ENCODE results near the gene CLCA1. TPM values are rescaled to one million over a fixed set of nuclear protein-coding genes. Genes with fewer than 3 reads are reported as not detected.

Gene CLCA1
- total RNA-seq, 2 experiments from 2014 or later = not detected

DNA sequence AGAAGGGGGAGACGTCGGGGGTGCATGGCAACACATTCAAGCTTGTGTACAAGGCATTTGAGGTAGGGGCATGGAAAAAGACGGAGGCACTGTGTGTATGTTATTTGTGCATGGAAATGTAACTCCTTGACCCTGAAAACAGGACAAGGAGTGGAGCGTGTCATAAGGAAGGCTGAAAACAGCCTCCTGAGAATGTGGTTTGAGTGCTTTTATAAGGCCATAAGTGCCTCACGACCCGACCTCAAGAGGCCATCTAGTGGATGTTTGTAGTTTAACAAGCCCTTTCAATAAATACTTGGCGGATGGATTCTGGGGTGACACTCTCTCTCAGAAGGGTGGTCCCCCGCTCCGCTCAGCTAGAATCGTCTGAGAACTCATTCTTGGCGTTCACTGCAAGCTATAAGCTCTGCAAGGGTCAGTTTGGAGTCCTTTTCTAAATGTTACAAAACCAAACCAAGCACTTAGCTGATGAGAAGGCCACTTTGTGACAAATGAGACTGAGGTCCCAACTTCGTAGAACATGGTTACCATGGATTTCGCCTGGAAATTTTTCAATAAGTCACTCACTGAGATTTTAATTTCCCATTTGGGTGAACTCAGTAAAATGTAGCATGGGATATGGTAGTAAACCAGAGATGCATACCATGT is 39.3 kb downstream of the CLCA1 start:
- Mint-ChIP-seq H3K36me3 (ENCODE audit: low read depth) (no peaks in the 10 kb centered on the region), H3K9me3 (no peaks in the 10 kb centered on the region), H3K4me3 (no peak overlapping the region), H3K27me3 (ENCODE audit: low read depth) (peaks cover 3% of the 10 kb centered on the region), H3K27ac (no peak overlapping the region), H3K4me1 (ENCODE audit: low read depth) (peaks cover 3% of the 10 kb centered on the region)
- intact Hi-C loops (cut with micrococcal nuclease) = loop anchor here (10.0 kb wide), 2 partner anchors 457 to 1563 kb away; no protein-coding TSS in a partner anchor
- DNase-seq = peak; percentile 26
- CTCF ChIA-PET = interaction anchor here (0.6 to 4.9 kb wide), 12 partner anchors 8 to 477 kb away, joined by 3 to 28 read pairs (median 3); partner anchors contain the start of gene ODF2L

DNA sequence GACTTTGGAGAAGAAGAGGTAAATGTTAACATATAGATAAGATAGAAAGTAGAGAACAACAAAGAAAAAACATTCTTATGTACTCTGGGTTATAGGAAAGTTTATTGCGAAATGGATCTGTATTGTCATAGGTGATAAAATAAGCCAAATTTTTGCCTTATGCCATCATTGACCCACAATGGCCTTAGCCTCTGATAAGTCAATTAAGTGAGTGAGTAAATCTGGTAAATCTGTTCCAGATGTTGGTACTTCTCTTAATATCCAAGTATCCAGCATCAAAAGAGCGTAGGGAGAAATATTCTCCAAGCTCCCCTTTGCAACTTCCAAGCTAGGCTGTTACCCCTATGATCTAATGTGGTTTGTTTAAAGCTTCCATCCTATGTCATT is 39.8 kb downstream of the CLCA1 start:
- Mint-ChIP-seq H3K4me3 (no peak overlapping the region), H3K27ac (no peak overlapping the region), H3K9me3 (no peaks in the 10 kb centered on the region), H3K36me3 (ENCODE audit: low read depth) (no peaks in the 10 kb centered on the region), H3K4me1 (ENCODE audit: low read depth) (peaks cover 3% of the 10 kb centered on the region), H3K27me3 (ENCODE audit: low read depth) (peaks cover 2% of the 10 kb centered on the region)
- no peak for DNase-seq
- intact Hi-C loops (cut with micrococcal nuclease) = loop anchor here (10.0 kb wide), 2 partner anchors 456 to 1564 kb away; no protein-coding TSS in a partner anchor
- CTCF ChIA-PET = interaction anchor here (0.8 to 1.3 kb wide), 9 partner anchors 8 to 245 kb away, joined by 3 to 6 read pairs (median 3); no protein-coding TSS in a partner anchor

DNA sequence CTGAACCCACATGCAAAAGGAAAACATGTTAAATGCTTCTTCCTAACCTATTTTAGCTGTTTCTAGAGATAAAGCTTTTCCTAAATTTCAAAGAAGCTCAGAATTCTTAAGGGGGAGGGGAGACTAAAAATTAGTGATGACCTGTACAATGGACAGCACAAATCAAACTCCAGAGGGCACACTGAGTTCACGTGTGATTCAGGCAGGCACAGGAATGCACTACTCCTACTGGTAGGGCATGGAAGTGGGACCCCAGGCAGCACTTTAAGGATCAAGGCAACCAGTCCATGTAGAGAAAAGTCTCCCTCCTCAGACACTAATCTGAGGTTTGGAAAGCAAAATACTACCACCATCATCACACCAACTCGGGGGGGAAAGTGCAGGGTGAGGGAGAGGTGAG is 46.9 kb downstream of the CLCA1 start:
- intact Hi-C loops (cut with micrococcal nuclease) = no loop called here
- CTCF ChIA-PET = interaction anchor here (1.8 kb wide), 1 partner anchor 10 kb away, joined by 6 read pairs; no protein-coding TSS in a partner anchor
- Mint-ChIP-seq H3K9me3 (no peaks in the 10 kb centered on the region), H3K27me3 (ENCODE audit: low read depth) (no peaks in the 10 kb centered on the region), H3K27ac (no peak overlapping the region), H3K36me3 (ENCODE audit: low read depth) (no peaks in the 10 kb centered on the region), H3K4me3 (no peak overlapping the region), H3K4me1 (ENCODE audit: low read depth) (no peaks in the 10 kb centered on the region)
- DNase-seq = peak; percentile 14

DNA sequence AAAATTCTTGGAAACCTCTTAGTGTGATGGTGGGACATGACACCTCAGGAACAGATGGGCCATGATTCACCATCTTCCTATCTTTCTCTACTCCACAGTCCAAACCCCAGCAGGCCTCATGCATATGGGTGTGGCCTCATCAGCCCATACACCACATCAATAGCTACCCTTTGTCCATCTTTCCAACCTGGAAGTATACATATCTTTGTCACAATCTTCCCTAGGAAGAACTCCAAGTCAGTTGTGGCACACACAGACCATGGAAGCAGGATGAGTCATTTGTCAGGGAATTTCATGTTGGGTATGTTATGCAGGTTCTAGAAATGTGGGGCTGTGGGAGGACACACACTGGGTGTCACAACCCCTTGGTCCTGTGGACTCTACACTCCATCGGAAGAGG is 47.6 kb downstream of the CLCA1 start:
- no peak overlapping the region for H3K27ac Mint-ChIP-seq
- H3K27me3 Mint-ChIP-seq (ENCODE audit: low read depth) = no peaks in the 10 kb centered on the region
- H3K4me3 Mint-ChIP-seq = no peak overlapping the region
- no peaks in the 10 kb centered on the region for H3K36me3 Mint-ChIP-seq (ENCODE audit: low read depth)
- H3K4me1 Mint-ChIP-seq (ENCODE audit: low read depth) = no peaks in the 10 kb centered on the region
- CTCF ChIA-PET = interaction anchor here (1.0 to 1.8 kb wide), 3 partner anchors 11 to 17 kb away, joined by 3 to 6 read pairs (median 6); no protein-coding TSS in a partner anchor
- no peaks in the 10 kb centered on the region for H3K9me3 Mint-ChIP-seq
- DNase-seq = no peak
- intact Hi-C loops (cut with micrococcal nuclease) = no loop called here

DNA sequence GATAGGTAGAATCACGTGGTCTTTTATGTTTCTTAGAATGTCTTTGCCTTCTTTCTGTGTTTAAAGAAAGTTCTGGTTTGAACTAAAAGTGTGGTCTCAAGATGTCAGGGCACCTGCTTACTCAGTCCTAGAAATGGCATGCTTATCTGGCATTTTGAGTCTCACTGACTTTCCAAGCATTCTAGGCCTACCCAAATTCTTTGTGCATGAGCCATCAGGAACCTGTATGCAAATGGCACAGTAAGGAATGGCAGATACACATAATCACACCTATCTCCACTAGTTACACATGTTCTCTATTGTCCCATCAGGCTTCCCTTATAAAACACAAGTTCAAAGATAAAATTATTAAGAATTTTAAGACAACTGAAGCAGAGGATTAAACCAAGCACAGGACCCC is 48.6 kb downstream of the CLCA1 start:
- intact Hi-C loops (cut with micrococcal nuclease) = no loop called here
- CTCF ChIA-PET = interaction anchor here (1.0 to 1.6 kb wide), 4 partner anchors 10 to 18 kb away, joined by 3 to 6 read pairs (median 5); no protein-coding TSS in a partner anchor
- Mint-ChIP-seq H3K27ac (no peak overlapping the region), H3K27me3 (ENCODE audit: low read depth) (no peaks in the 10 kb centered on the region), H3K36me3 (ENCODE audit: low read depth) (no peaks in the 10 kb centered on the region), H3K4me3 (no peak overlapping the region), H3K4me1 (ENCODE audit: low read depth) (no peaks in the 10 kb centered on the region), H3K9me3 (no peaks in the 10 kb centered on the region)
- DNase-seq = no peak

DNA sequence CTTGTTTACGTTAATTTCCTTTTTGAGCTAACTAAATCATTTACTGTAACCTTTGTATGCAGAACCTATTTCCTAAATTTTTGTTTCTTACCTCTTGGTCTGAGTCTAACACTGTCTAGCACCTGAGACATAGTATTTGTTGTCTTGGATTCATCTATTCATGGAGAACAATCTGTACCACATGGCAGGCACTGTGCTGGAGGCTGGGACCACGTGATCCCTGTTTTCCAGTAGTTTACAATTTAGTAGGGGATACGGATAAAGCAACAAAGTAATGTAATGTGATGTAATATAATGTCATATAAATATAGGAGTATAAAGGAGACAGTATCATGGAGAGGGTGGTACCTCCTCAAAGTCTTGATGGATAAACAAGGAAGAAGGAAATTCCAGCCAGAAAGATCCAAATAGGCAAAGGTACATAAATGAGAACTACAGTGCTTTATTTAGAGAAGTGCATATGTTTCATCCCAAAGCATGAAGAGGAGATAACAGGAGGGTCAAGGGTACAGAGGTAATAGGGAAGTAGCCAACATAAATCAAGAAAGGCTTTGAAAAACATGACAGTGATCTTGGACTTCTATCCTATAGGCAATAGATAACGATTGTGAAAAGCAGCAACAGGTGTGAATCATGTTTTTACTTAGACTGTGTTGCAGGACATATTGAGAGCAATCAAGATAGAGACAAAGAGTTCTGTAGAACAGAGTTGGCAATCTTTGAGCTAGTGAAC is 52.2 kb downstream of the CLCA1 start:
- H3K36me3 Mint-ChIP-seq (ENCODE audit: low read depth) = no peaks in the 10 kb centered on the region
- intact Hi-C loops (cut with micrococcal nuclease) = no loop called here
- no peaks in the 10 kb centered on the region for H3K9me3 Mint-ChIP-seq
- H3K27ac Mint-ChIP-seq = no peak overlapping the region
- H3K4me3 Mint-ChIP-seq = no peak overlapping the region
- no peaks in the 10 kb centered on the region for H3K4me1 Mint-ChIP-seq (ENCODE audit: low read depth)
- CTCF ChIA-PET = interaction anchor here (1.1 kb wide), 2 partner anchors 21 to 41 kb away, joined by 3 read pairs; no protein-coding TSS in a partner anchor
- H3K27me3 Mint-ChIP-seq (ENCODE audit: low read depth) = no peaks in the 10 kb centered on the region
- DNase-seq = no peak

DNA sequence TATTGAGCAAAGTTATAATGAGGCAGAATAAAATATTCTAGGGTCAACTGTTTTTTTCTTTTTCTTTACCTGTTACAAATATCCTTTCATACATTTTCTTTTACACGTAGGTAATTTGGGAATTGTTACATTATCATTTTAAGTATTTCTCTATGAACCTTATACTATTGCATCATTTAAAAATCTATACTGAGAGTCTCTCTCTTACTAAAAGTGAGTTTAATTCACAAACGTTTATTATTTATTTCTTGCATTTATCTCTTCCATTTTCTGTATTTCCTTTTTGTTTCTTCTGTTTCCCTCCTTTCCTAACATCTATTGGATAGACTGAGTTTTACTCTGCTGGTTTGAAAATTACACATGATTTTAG is 52.8 kb downstream of the CLCA1 start:
- DNase-seq = no peak
- no peak overlapping the region for H3K27ac Mint-ChIP-seq
- H3K4me1 Mint-ChIP-seq (ENCODE audit: low read depth) = no peaks in the 10 kb centered on the region
- CTCF ChIA-PET = interaction anchor here (0.7 kb wide), 1 partner anchor 14 kb away, joined by 3 read pairs; no protein-coding TSS in a partner anchor
- H3K36me3 Mint-ChIP-seq (ENCODE audit: low read depth) = no peaks in the 10 kb centered on the region
- intact Hi-C loops (cut with micrococcal nuclease) = no loop called here
- no peak overlapping the region for H3K4me3 Mint-ChIP-seq
- H3K27me3 Mint-ChIP-seq (ENCODE audit: low read depth) = no peaks in the 10 kb centered on the region
- no peaks in the 10 kb centered on the region for H3K9me3 Mint-ChIP-seq

DNA sequence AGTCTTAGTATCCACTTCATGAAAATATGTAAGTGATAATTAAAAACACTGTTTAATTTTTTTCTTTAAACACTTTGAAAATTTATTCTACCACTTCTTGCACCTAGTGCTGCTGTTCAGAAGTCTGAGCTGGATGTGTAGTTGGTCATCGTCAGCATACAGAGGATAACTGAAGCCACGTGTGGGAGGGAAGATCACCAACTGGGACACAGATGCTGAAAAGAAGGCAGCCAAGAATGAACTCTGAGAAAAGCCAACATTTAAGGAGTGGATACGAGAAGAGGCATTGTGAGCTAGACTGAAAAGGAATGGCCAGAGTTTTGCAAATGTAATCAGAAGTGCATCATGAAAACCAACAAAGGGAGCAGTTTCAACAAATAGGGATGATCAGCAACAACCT is 53.5 kb downstream of the CLCA1 start:
- H3K4me1 Mint-ChIP-seq (ENCODE audit: low read depth) = no peaks in the 10 kb centered on the region
- H3K36me3 Mint-ChIP-seq (ENCODE audit: low read depth) = no peaks in the 10 kb centered on the region
- CTCF ChIA-PET = interaction anchor here (0.7 kb wide), 1 partner anchor 14 kb away, joined by 3 read pairs; no protein-coding TSS in a partner anchor
- no peak overlapping the region for H3K4me3 Mint-ChIP-seq
- H3K27me3 Mint-ChIP-seq (ENCODE audit: low read depth) = no peaks in the 10 kb centered on the region
- no peak overlapping the region for H3K27ac Mint-ChIP-seq
- H3K9me3 Mint-ChIP-seq = no peaks in the 10 kb centered on the region
- intact Hi-C loops (cut with micrococcal nuclease) = no loop called here
- DNase-seq = no peak

DNA sequence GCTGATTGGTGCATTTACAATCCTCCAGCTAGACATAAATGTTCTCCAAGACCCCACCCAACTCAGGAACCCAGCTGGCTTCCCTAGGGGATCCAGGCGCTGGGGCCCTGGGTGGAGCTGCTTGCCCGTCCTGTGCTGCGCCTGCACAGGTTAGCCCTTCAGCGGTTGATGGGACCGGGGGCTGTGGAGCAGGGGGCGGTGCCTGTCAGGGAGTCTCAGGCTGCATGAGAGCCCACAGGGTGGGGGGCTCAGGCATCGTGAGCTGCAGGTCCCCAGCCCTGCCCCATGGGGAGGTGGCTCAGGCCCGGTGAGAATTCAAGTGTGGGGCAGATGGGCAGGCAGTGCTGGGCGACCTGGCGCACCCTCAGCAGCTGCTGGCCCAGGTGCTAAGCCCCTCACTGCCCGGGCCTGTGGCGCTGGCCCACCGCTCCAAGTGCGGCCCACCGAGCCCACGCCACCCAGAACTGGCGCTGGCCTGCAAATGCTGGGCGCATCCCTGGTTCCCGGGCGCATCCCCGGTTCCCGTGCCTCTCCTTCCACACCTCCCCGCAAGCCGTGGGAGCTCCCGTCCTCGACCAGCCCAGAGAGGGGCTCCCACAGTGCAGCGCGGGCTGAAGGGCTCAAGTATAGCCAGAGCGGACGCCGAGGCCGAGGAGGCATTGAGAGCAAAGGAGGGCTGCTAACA is 55.1 kb downstream of the CLCA1 start:
- Mint-ChIP-seq H3K27ac (no peak overlapping the region), H3K27me3 (ENCODE audit: low read depth) (no peaks in the 10 kb centered on the region), H3K4me1 (ENCODE audit: low read depth) (no peaks in the 10 kb centered on the region), H3K36me3 (ENCODE audit: low read depth) (no peaks in the 10 kb centered on the region), H3K4me3 (no peak overlapping the region), H3K9me3 (no peaks in the 10 kb centered on the region)
- DNase-seq = no peak
- CTCF ChIA-PET = no interaction called here
- intact Hi-C loops (cut with micrococcal nuclease) = no loop called here

DNA sequence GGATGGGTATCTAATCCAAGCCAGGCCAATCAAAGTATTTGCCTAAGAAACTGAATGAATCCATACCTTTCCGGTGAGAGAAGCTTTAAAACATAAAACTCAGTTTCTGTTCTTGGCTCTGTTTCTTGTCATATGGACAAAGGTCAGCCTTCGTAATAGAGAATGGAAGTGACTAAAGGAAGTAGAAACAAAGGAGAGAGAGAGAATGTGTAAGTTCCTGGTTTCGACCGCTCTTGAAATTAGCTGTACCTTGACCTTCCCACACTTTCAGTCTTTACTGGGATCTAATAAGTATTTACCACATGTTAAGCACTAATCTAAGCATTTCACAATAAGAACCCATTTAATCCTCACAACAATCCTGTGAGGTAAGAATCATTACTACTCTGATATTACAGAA is 58.6 kb downstream of the CLCA1 start:
- Mint-ChIP-seq H3K36me3 (ENCODE audit: low read depth) (no peaks in the 10 kb centered on the region), H3K9me3 (peaks cover 1% of the 10 kb centered on the region), H3K4me1 (ENCODE audit: low read depth) (no peaks in the 10 kb centered on the region), H3K4me3 (no peak overlapping the region), H3K27me3 (ENCODE audit: low read depth) (no peaks in the 10 kb centered on the region), H3K27ac (no peak overlapping the region)
- intact Hi-C loops (cut with micrococcal nuclease) = no loop called here
- CTCF ChIA-PET = interaction anchor here (0.7 kb wide), 1 partner anchor 213 kb away, joined by 3 read pairs; no protein-coding TSS in a partner anchor
- no peak for DNase-seq

DNA sequence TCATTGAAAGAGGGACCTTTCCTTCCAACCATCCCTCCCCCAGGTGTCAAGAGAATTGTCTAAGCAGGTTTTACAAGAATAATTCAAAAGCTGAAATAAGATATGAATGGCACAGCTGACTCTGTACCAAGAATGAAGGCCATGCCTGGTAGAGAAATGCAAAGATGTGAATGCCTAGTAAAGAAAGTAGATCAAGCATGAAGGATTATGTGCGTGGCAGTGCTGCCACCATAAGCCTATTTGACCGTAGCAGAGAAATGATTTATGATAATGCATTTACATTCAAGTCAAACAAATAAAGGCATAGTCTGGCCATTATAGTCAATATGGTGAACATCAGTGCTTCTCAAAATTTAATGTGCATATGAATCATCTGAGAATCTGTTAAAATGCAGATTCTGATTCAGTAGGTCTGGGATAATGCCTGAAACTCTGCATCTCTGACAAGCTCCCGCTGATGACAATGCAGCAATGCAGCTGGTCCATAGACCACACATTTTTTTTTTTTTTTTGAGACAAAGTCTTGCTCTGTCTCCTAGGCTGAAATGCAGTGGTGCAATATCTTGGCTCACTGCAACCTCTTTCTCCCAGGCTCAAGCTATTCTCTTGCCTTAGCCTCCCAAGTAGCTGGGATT is 61.6 kb downstream of the CLCA1 start:
- CTCF ChIA-PET = no interaction called here
- Mint-ChIP-seq H3K9me3 (peaks cover 1% of the 10 kb centered on the region), H3K36me3 (ENCODE audit: low read depth) (no peaks in the 10 kb centered on the region), H3K4me1 (ENCODE audit: low read depth) (no peaks in the 10 kb centered on the region), H3K27ac (no peak overlapping the region), H3K27me3 (ENCODE audit: low read depth) (no peaks in the 10 kb centered on the region), H3K4me3 (no peak overlapping the region)
- intact Hi-C loops (cut with micrococcal nuclease) = no loop called here
- no peak for DNase-seq

Measured in activated naive CD4-positive, alpha-beta T cell treated with anti-CD3 and anti-CD28 coated beads for 36 hours (primary cell).